ENCODE results near the gene SPAG6. TPM values are rescaled to one million over a fixed set of nuclear protein-coding genes. Genes with fewer than 3 reads are reported as not detected.

The SPAG6 gene
- total RNA-seq, 1 experiment from 2014 or later: 0.79 TPM

DNA sequence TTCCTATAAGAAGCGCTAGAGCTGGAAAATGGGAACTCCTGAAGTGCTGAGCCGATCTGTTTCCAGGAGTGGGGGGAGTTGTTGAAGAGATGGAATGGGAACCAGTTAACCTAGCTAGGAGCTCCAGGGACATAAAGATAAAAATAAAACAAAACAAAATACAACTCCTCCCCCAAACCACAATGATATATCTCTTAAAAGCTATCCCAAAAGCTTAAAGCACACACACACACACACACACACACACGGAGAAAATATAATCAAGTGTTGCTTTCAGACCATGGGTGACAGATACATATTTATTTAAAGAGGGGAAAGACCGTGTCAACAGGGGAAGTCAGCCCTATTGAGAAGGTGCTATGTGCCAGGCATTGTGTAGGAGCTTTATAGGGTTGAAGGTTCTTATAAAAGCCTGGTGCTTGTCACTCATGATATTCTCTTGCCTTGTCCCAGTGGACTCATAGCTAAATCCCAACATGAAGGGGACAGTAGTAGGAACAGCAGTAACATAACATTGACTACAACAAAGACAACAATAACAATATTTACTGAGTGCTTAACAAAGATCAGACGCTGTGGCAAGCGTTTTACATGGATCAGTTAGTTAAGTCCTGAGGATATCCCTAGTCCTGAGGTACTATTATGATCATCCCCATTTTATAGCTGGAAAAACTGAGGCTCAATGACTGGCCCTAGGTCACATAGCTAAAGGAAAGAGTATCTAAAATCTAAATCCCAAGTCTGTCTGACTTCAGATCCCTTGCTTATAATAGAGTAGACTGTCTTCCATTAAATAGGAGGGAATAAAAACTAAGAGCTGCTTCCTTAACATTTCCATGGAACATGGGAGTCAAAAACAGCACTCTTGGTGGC is 115.5 kb downstream of the SPAG6 start:
- Mint-ChIP-seq H3K4me3 (ENCODE audit: unreplicated experiment) (no peak overlapping the region), H3K36me3 (ENCODE audit: insufficient read depth, unreplicated experiment) (no peaks in the 10 kb centered on the region), H3K27me3 (ENCODE audit: insufficient read depth, unreplicated experiment) (no peaks in the 10 kb centered on the region), H3K9me3 (ENCODE audit: unreplicated experiment) (no peaks in the 10 kb centered on the region), H3K4me1 (ENCODE audit: low read depth, unreplicated experiment) (no peaks in the 10 kb centered on the region), H3K27ac (ENCODE audit: unreplicated experiment) (no peak overlapping the region)
- BruUV-seq (replicated peaks): no TSS peak
- Histone ChIP-seq H3K27me3 (replicated peaks; ENCODE audit: control insufficient read depth, insufficient read depth, low read length) (no peaks in the 10 kb centered on the region), H3K36me3 (ENCODE audit: control insufficient read depth, insufficient read depth, low read length) (no peaks in the 10 kb centered on the region), H3K4me3 (ENCODE audit: low read depth, low read length) (no peak overlapping the region), H3K4me1 (no peaks in the 10 kb centered on the region), H3K9me3 (no peaks in the 10 kb centered on the region)
- DNase-seq: no peak
- ChIA-PET POLR2A (no interaction called here), CTCF (no interaction called here)
- intact Hi-C loops (cut with micrococcal nuclease; ENCODE audit: unreplicated experiment): no loop called here
- TF ChIP-seq, protein P1, sequence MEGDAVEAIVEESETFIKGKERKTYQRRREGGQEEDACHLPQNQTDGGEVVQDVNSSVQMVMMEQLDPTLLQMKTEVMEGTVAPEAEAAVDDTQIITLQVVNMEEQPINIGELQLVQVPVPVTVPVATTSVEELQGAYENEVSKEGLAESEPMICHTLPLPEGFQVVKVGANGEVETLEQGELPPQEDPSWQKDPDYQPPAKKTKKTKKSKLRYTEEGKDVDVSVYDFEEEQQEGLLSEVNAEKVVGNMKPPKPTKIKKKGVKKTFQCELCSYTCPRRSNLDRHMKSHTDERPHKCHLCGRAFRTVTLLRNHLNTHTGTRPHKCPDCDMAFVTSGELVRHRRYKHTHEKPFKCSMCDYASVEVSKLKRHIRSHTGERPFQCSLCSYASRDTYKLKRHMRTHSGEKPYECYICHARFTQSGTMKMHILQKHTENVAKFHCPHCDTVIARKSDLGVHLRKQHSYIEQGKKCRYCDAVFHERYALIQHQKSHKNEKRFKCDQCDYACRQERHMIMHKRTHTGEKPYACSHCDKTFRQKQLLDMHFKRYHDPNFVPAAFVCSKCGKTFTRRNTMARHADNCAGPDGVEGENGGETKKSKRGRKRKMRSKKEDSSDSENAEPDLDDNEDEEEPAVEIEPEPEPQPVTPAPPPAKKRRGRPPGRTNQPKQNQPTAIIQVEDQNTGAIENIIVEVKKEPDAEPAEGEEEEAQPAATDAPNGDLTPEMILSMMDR (IDR thresholded peaks at IDR 0.05; ENCODE audit: insufficient read depth in 1 of 2, low read depth in 1 of 2, low read length in 1 of 2, severe bottlenecking in 1 of 2, unreplicated experiment in 1 of 2): no peak

GRCh38 chr10:22461891-22462290 is 116.6 kb downstream of the SPAG6 start:
- no TSS peak for BruUV-seq (replicated peaks)
- H3K27ac Mint-ChIP-seq (ENCODE audit: unreplicated experiment): no peak overlapping the region
- POLR2A ChIA-PET: no interaction called here
- no peaks in the 10 kb centered on the region for H3K27me3 Mint-ChIP-seq (ENCODE audit: insufficient read depth, unreplicated experiment)
- Histone ChIP-seq H3K9me3 (no peaks in the 10 kb centered on the region), H3K27me3 (replicated peaks; ENCODE audit: control insufficient read depth, insufficient read depth, low read length) (no peaks in the 10 kb centered on the region), H3K4me3 (ENCODE audit: low read depth, low read length) (no peak overlapping the region), H3K36me3 (ENCODE audit: control insufficient read depth, insufficient read depth, low read length) (no peaks in the 10 kb centered on the region), H3K4me1 (no peaks in the 10 kb centered on the region)
- H3K9me3 Mint-ChIP-seq (ENCODE audit: unreplicated experiment): no peaks in the 10 kb centered on the region
- intact Hi-C loops (cut with micrococcal nuclease; ENCODE audit: unreplicated experiment): no loop called here
- no peak overlapping the region for H3K4me3 Mint-ChIP-seq (ENCODE audit: unreplicated experiment)
- no peaks in the 10 kb centered on the region for H3K4me1 Mint-ChIP-seq (ENCODE audit: low read depth, unreplicated experiment)
- no peaks in the 10 kb centered on the region for H3K36me3 Mint-ChIP-seq (ENCODE audit: insufficient read depth, unreplicated experiment)
- CTCF ChIA-PET: no interaction called here
- TF ChIP-seq, protein P1 (IDR thresholded peaks at IDR 0.05; ENCODE audit: insufficient read depth in 1 of 2, low read depth in 1 of 2, low read length in 1 of 2, severe bottlenecking in 1 of 2, unreplicated experiment in 1 of 2): no peak
- DNase-seq: no peak

DNA sequence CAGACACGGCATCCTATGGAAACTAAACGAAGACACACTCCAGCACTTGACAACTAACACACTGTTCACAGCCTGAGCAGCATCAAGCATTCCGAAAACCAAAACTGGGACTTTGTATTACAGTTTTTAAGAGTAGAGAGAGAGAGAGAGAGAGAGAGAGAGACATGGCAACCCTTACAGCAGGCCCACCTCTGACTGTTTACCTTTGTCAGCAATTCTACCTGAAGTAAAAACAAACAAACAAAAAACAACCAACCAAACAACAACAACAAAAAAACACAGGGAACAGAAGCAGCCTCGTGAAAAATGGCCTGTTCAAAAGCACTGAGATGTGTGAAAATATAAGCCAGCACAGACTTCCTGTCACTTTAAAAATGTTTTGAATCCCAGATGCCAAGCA is 118.0 kb downstream of the SPAG6 start:
- CTCF ChIA-PET: no interaction called here
- no peaks in the 10 kb centered on the region for H3K9me3 ChIP-seq
- intact Hi-C loops (cut with micrococcal nuclease; ENCODE audit: unreplicated experiment): no loop called here
- Mint-ChIP-seq H3K27ac (ENCODE audit: unreplicated experiment) (no peak overlapping the region), H3K9me3 (ENCODE audit: unreplicated experiment) (no peaks in the 10 kb centered on the region), H3K4me3 (ENCODE audit: unreplicated experiment) (no peak overlapping the region), H3K36me3 (ENCODE audit: insufficient read depth, unreplicated experiment) (no peaks in the 10 kb centered on the region), H3K27me3 (ENCODE audit: insufficient read depth, unreplicated experiment) (no peaks in the 10 kb centered on the region), H3K4me1 (ENCODE audit: low read depth, unreplicated experiment) (no peaks in the 10 kb centered on the region)
- no peak for DNase-seq
- H3K4me3 ChIP-seq (ENCODE audit: low read depth, low read length): no peak overlapping the region
- no peaks in the 10 kb centered on the region for H3K27me3 ChIP-seq (replicated peaks; ENCODE audit: control insufficient read depth, insufficient read depth, low read length)
- BruUV-seq (replicated peaks): no TSS peak
- H3K4me1 ChIP-seq: no peaks in the 10 kb centered on the region
- TF ChIP-seq, protein P1 (IDR thresholded peaks at IDR 0.05; ENCODE audit: insufficient read depth in 1 of 2, low read depth in 1 of 2, low read length in 1 of 2, severe bottlenecking in 1 of 2, unreplicated experiment in 1 of 2): no peak
- POLR2A ChIA-PET: no interaction called here
- no peaks in the 10 kb centered on the region for H3K36me3 ChIP-seq (ENCODE audit: control insufficient read depth, insufficient read depth, low read length)

Measured in Caco-2 (cell line).